ENCODE data around the gene CD247.
"Not testable (repeated sequence)": the region's sequence is repeated elsewhere in the genome, so short reads cannot be mapped to it uniquely, and the experiment has no call there.

Gene CD247

DNA sequence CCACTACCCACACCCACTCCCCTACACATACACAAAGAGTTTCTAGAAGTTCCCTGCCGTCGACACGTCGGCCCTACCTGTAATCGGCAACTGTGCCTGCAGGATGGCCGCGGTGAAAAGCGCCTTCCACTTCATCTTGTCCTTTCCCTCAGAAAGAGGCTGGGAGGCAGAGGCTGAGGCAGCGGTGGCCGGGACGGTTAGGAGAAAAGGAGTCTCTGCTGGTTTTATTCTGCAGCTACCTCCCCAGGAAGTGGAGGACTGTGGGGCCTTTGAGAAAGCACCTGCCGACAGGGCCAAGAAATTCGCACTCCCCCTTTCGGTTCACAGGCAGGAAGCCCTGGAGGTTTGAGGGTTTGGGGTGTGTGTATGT, at the start of gene CD247:
CD247 (minus strand) TSS at position 199 of the 370 bp plus-strand sequence; CDS start at position 135, 64 bp downstream.
- peak; percentile 42 to 56 for DNase-seq (ENCODE audit: low read depth in 2 of 2)

DNA sequence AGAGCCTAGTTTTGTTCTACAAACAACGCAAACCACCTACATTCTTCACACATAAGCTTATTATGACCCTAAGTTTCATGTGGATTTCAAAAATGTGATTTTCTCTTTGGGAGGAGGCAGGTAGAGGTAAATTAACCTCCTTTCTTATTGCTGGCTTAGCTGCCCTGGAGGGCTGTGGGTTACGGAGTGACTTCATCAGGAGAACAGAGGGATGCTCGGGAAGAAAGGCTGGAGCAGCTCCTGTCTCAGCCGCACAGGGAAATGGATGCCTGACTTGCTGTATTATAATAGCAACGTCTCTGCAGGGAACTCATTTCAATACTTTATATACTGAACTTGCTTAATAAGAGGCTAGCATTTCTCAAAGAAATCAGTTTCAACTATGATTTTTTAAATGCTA, 49.3 kb upstream of the CD247 start:
- DNase-seq (ENCODE audit: low read depth in 2 of 2): no peak

DNA sequence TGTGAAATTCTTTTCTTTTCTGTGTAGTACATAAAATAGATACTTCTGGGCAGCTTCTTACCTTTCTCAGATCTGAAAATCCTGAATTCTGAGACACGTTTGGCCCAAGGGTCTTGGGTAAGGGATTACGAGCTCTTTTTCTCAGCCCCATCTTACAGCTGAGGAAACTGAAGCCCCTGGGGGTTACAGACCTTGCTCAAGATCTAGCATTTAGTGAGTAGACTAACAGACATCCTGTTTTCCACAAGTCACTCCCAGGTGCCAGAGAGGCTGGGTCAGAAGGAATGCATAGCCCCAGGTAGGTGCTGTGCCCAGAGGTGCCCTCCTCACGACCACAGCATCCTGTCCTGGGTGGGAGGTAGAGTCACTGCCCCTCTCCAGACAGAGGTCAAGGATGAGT, 48.4 kb upstream of the CD247 start:
- no peak for DNase-seq (ENCODE audit: low read depth in 2 of 2)

DNA sequence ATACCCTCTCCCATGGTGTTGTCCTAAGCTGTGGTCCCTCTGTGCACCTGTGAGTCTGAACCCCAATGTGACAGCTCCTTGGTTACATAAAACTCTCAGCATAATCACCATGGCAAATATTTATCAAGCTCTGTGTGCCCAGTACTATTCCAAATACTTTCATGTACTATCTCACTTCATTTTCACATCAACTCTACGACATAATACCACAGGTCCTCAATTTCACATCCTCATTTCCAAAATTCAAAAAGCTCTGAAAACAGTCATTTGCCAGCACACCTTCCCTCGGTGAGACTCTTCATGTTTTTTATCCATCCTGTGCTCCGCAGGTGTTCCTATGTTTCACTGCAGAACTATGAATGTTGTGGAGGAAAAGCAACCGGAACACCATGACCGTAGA, 47.6 kb upstream of the CD247 start:
- no peak for DNase-seq (ENCODE audit: low read depth in 2 of 2)

DNA sequence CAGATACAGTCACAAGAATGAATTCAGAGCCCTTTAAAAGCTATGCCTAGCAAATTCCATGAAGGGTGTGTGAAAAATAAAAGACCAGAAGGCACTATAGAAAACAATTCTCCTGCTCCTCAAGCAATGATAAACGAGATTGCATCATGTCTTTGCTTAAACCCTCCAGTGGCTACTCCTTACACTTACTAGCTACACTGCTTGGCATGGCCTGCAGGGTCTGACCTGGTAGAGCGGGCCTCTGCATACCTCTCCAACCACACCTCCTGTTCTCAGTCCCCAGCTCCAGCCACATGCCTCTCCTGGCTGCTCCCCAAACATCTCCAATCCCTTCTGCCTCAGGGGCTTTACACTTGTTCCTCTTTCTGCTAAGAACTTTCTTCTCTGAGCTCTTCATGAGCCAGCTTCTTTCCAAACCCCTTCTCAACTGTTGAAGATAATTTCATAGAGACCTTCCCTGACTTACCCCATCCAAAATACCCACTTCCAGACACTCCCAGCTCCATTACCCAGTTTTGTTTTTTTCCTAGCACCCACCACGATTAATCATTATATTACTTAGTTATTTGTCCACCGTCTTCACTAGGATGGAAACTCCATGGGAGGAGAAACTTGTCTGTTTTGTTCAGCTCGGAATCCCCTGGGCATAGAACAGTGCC, 46.4 kb upstream of the CD247 start:
- DNase-seq (ENCODE audit: low read depth in 2 of 2): no peak

DNA sequence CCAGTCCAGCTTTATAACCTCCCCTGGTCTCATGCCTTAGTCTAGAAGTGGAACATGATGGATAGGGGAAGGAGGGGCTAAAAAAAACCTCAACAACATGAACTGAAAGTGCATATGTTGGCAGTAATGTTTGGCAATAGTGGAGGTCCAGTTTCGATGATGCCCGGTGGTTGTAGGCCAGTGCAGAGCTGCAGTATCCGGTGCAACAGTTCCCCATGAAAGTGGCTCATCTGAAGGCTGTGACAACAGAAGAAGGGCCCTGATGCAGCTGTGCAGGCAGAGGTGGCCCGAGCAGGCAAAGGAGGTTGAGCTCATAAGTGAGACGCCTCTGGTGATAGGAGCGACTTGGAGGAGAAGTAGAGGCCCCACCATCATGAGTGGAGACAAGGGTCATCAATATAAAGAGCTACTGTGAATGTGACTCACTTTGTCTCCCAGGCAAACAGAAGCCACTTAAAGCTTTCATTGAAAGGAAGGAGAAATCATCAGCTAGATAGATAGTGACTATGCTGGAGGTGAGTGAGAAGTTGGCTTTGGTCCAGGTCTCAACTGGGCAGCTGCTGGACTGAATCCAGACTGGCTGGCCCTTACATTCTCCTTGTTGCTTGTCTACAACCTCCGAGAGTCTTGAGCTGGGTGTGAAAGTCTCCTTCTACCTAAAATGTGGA, 45.4 kb upstream of the CD247 start:
- no peak for DNase-seq (ENCODE audit: low read depth in 2 of 2)

DNA sequence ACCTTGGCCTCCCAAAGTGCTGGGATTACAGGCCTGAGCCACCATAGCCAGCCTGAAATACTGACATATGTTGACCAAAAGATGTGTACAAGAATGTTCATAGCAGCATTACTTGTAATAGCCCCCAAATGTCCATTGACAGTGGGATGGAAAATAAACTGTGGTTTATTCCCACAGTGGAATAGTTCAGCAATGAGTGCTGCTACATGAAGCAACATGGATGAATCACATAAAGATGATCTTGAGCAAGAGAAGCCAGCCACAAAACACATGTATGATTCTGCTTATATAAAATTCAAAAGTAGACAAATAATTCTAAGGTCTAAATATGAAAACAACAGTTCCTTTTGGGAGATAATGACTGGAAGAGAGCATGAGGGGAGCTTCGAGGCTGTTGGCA, 44.4 kb upstream of the CD247 start:
- no peak for DNase-seq (ENCODE audit: low read depth in 2 of 2)

DNA sequence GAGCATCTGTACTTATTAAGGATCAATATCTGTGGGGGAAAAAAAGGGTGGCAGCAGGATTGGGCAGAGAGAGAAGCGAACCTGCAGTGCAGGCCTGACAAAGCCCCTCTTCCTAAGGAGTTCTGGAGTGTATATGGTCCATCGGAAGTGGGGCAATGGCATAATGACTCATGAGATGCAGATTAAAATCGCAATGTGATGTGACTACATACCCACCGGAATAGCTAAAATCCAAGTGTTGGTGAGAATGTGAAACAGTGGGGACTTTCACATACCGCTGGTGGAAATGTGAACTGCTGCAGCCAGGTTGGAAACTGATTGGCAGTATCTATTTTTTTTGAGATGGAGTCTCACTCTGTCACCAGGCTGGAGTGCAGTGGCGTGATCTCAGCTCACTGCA, 43.4 kb upstream of the CD247 start:
- no peak for DNase-seq (ENCODE audit: low read depth in 2 of 2)

DNA sequence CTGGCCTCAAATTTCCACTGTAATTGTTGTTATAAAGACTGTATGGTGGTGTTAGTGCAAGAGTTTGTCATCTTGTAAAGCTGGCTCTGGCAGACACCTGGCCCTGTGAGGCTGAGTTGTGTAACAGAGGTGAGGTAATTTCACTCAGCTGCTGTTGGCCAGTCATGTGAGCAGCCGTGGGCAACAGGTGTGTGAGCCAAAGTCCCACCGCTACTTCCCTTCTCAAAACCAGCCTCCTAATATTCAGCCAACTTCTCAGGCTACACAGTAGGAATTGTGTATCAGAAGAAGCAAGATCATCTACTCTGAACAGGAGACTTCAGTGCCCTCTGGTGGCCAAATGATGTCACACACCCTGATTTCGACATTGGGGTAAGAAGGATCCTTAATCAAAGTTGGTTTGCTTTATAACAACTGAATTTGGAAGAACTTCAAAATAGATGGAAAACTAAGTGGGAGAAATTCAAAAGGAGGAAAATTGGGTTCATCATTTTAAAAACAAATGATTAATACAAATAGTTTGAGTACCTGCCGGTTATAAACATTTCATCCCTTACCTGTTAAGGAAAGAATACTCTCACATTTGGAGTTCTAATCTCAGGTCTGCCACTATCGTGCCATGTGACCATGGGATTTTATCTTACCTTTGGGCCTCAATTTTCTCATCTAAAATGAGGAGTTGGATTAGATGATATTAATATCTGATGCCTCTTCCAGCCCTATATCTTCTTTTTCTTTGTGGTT, 37.8 kb upstream of the CD247 start:
- DNase-seq (ENCODE audit: low read depth in 2 of 2): peak; percentile 48 to 69

DNA sequence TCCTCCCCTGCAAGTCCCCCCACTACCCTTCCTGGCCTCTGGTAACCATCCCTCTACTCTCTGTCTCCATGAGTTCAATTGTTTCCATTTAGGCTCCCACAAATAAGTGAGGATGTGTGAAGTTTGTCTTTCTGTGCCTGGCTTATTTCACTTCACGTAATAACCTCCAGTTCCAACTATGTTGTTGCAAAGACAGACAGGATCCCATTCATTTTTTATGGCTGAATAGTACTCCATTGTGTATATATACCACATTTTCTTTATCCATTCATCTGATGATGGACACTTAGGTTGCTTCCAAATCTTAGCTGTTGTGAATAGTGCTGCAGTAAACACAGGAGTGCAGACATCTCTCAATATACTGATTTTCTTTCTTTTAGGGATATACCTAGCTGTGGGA, 36.7 kb upstream of the CD247 start:
- not testable (repeated sequence) for DNase-seq (ENCODE audit: low read depth in 2 of 2)

DNA sequence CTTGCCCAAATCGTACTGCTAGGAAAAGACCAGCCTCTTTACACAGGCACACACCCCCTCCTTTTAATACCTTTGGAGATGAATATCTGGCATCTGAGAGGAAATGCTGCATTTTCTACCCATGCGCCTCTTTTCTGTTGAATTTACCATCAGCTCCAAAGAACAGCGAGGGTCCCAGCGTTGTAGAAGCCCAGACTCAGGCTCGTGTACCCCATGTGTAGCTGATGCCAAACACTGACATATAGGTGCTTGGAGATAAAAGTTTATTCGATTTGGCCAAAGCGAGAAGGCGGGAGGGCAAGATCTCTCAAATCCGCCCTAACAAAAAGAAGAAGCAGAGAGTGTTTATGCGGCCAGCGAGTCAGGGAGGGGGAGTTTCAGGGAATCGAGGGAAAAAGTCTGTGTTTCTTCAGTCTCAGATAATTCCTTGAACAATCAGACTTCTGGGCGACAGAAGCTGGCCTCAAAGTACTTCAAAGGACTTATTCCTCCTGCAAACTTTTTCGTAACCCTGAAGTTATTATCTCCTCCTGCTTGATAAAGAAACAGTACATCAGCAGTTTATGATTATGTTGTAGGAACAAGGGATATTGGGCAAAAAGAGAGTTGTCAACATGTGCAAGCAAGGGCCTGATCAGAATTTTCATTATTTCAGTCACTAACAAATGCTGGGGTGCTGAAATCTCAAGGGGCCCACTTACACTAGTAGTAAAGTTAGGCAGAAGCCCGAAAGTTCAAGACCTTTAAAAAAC, 35.9 kb upstream of the CD247 start:
- DNase-seq (ENCODE audit: low read depth in 2 of 2): no peak

DNA sequence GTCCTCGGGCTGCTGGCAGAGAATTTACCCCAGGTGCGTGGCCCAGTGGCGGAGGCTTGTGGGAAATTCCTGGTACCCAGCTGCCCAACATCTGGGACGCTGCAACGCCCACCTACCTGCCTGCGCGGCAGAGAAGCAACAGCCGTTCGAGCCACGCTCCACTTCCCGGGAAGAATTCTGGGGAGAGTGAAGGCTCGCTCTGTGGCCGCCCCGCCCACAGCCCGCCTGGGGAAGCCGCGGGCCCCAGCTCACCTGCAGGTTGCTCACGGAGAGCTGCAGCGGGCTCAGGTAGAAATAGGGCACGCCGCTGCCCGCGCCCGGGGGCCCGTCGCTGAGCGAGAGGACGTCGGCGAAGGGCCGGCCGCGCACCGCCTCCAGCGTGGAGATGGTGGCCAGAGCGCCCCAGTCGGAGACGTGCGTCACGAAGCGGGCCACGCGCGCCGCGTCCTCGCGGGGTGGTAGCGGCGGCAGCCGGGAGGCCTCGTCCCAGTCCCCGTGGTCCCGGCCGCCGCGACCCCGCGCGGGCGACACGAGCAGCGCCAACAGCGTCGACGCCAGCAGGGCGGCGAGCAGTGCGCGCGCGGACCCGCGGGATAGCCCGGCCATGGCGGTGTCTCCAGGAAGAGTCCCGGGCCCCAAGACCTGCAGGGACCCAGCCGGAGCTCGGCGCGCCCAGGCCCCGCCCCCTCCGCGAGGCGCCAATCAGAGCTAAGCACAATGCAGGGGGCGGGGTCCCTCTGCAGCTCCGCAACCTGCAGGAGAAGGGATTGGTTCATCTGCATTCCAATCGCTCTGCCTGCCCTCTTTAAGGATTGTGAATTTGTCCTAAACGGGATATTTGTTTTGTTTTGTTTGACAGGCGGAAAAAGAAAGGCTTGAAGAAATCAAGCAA, 35.1 kb upstream of the CD247 start, which contains the start of gene CREG1:
CREG1 (minus strand) TSS at position 627 of the 892 bp plus-strand sequence.
- peak; percentile 78 to 89 for DNase-seq (ENCODE audit: low read depth in 2 of 2)

DNA sequence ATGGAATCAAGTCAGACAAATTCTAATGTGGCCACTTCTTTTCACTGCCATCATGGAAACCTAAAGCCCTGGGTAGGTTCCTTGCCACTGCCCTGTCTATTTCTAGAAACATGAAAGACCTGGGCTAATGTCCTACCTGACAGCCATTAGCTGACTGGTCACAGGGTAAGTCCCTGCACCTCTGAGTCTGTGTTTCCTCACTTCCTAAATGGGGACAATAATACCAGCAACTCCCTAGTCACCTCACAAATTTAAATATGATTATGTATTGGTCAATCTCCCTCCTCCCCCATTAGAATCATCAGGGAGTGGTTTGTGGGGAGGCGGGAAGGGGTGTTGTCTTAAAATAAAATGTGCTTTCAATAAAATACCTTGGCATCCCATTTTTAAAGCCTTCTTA, 33.0 kb upstream of the CD247 start:
- DNase-seq (ENCODE audit: low read depth in 2 of 2): no peak

DNA sequence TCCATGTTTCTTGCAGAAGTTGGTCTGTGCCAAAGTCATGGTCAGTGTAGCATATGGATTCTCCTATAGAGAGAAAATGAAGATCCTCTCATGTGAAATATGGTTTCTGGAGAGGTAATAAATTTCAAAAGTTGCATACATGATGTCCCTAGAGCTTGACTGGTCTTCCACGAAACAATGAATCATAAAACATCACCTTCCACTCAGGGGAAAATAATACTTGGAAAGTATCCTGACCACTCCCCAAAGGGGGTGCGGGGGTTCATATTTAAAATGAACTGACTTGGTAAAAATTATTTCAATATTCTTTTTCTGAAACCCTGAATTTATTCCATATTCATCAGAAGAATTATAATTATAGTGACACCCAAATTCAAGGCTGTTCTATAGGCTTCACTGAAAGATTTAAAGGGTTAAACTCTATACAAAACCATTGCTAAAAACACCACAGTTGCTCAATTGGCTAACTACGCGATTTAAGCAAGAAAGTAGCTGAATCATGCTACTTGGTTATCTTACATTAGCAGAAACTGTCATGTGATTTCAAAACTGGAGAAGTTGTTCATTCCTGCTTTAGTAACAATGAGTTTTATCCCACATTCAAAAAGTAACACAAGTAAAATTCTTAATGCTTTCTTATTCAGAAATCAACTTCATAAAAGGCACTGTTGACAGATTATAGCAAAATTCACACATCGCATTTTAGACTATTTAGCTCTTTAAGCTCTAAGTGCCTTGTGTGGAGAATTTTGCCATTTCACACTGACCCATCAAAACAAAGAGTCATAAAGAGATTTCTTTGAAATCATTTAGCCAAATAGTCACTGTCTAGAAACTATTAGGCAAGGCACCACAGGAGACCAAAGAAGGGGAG, 30.0 kb upstream of the CD247 start:
- no peak for DNase-seq (ENCODE audit: low read depth in 2 of 2)

DNA sequence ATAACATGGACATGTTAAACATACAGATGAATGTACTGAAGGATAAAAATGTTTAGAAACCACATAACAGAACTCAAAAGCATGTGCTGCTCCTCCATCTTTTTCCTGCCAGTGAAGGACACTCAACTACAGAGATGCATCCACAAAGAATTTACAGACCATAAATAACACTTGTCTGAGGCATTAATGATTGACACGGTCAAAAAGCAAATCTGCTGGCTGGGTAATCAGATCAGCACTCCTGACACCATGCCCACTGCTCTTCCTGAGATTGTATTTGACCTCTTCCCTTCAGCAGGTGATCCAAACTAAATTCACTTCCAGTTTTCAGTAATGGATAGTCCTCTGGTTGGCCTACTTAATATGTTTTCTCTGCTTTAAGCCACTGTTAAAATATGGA, 28.6 kb upstream of the CD247 start:
- no peak for DNase-seq (ENCODE audit: low read depth in 2 of 2)

DNA sequence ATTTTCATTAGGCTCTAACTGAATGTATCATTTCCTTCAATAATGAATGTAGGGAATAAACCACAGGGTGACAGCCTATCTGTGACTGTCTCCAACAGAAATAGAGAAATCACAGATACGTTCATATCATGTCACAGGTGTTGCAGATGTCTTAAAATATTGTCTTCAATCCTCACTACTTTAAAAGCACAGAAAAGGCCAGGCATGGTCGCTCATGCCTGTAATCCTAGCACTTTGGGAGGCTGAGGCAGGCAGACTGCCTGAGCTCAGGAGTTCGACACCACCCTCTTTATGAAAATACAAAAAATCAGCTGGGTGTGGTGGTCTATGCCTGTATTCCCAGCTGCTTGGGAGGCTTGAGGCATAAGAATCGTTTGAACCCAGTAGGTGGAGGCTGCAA, 27.0 kb upstream of the CD247 start:
- DNase-seq (ENCODE audit: low read depth in 2 of 2): no peak

DNA sequence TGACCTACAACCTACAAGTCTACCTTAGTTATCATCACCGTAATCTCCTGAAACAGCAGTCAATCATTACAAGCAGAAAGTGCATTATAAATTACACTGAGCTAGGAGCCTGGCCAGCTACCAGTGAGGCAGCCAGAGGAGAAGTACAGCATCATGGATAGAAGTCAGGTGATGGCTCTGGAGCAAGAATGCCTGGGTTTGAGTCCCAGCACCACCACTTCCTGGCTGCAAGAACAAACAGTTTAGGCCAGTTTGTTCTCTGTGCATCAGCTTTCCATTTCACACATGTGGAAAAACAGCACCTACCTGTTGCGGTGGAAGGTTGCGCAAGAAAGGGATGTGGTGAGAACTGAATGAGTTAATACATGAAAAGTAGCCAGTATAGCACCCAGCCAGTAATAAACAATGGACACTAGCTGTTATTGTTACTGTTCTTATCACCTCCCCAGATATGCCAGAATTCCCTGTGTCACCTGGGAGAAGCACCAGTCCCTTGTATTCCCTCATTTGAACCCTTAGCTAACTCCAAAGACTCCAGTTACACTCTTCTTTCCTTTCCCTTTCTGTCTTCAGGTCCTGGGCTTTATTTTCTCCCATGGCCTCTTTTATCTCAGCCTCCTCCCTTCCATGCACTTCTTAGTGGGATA, 26.2 kb upstream of the CD247 start:
- no peak for DNase-seq (ENCODE audit: low read depth in 2 of 2)

DNA sequence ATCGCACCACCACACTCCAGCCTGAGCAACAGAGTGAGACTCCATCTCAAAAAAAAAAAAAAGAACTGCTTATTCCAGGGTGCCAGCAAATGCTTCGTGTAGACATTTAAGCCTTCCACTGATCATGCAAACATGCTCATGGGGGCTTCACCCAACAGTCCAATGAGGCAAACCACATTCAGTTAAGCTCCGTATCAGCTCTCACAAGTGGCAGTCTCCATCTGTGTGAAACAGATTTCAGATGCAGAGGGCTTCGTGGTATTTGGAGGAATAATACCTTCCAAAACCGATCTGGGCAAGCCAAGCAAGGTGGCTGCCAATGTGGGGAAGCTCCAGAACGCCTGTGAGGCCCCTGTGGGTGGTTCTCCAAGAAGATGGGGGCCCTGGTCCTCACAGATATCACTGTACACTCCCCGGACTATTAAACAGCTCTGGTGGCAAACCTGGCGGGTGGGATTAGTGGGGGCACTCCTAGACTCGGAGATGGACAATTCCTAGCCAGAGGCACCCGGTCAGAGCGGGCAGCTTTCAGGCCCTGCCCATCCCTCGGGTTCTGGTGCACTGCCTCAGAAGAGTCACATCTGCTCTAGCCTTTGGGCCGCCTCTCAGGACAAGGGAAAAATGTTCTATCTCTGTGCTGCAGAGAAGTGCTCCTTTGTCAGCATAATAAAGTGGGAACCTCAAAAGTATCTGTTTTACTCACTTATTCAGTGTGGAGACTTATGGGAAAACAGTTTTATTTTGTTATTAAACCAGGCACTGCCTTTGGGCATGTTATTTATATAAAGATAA, 25.1 kb upstream of the CD247 start:
- DNase-seq (ENCODE audit: low read depth in 2 of 2): no peak
